HG02970 (cell line): ENCODE data around the gene PJA1.
A peak's percentile ranks its signal among the peaks of the same experiment; 100 is the strongest.

Experiments used
- ATAC-seq: cut with Tn5 transposase; IDR thresholded peaks from one replicate; pipeline ENCODE4 v1.9.1; 2021; ENCODE audit warnings: mild to moderate bottlenecking, moderate library complexity, moderate number of reproducible peaks; ENCODE audit not compliant: unreplicated experiment, low FRiP score

The PJA1 gene

GRCh38 chrX:69165087-69165651 is at the start of gene PJA1:
Gene PJA1, minus strand, starts transcription at chrX:69165453. Its CDS starts 2,380 bp downstream, at chrX:69163073.
- peak; percentile 72 for ATAC-seq

GRCh38 chrX:69214463-69214862 is 49.2 kb upstream of the PJA1 start:
- no peak for ATAC-seq

- no peak for ATAC-seq
Observed at GRCh38 chrX:69211701-69212100, 46.4 kb upstream of the PJA1 start.

- no peak for ATAC-seq
Observed at GRCh38 chrX:69210581-69210980, 45.3 kb upstream of the PJA1 start.

- ATAC-seq = no peak
Observed at GRCh38 chrX:69207216-69207615, 42.0 kb upstream of the PJA1 start.

- ATAC-seq = no peak
Observed at GRCh38 chrX:69203638-69204037, 38.4 kb upstream of the PJA1 start.

GRCh38 chrX:69197690-69198089 is 32.4 kb upstream of the PJA1 start:
- ATAC-seq = no peak

GRCh38 chrX:69196666-69197065 is 31.4 kb upstream of the PJA1 start:
- no peak for ATAC-seq

GRCh38 chrX:69195810-69196209 is 30.6 kb upstream of the PJA1 start:
- ATAC-seq = no peak

- ATAC-seq = no peak
Observed at GRCh38 chrX:69195192-69195591, 29.9 kb upstream of the PJA1 start.

- ATAC-seq = no peak
Observed at GRCh38 chrX:69192603-69193002, 27.4 kb upstream of the PJA1 start.

- ATAC-seq = no peak
Observed at GRCh38 chrX:69189576-69190371, 24.5 kb upstream of the PJA1 start.

- ATAC-seq = no peak
Observed at GRCh38 chrX:69186651-69187050, 21.4 kb upstream of the PJA1 start.

GRCh38 chrX:69185886-69186285 is 20.6 kb upstream of the PJA1 start:
- ATAC-seq = no peak

GRCh38 chrX:69185141-69185540 is 19.9 kb upstream of the PJA1 start:
- ATAC-seq = no peak

GRCh38 chrX:69182818-69183380 is 17.6 kb upstream of the PJA1 start:
- no peak for ATAC-seq

- no peak for ATAC-seq
Observed at GRCh38 chrX:69179380-69179911, 14.2 kb upstream of the PJA1 start.

- ATAC-seq = no peak
Observed at GRCh38 chrX:69178592-69178991, 13.3 kb upstream of the PJA1 start.

GRCh38 chrX:69177511-69178162 is 12.4 kb upstream of the PJA1 start:
- ATAC-seq = no peak

- no peak for ATAC-seq
Observed at GRCh38 chrX:69176053-69176452, 10.8 kb upstream of the PJA1 start.

GRCh38 chrX:69173906-69174305 is 8.7 kb upstream of the PJA1 start:
- no peak for ATAC-seq
